ENCODE results near the gene PVALB. TPM values are rescaled to one million over a fixed set of nuclear protein-coding genes. Genes with fewer than 3 reads are reported as not detected.

The PVALB gene
- total RNA-seq, 2 experiments from 2014 or later: not detected

- POLR2A ChIA-PET: no interaction called here
- CTCF ChIA-PET: interaction anchor here (0.6 to 2.8 kb wide), 8 partner anchors 10 to 955 kb away, joined by 3 to 23 read pairs (median 4); partner anchors contain the start of genes GCAT and IFT27
Observed at GRCh38 chr22:36852056-36852973, 35.5 kb upstream of the PVALB start.

- ChIA-PET CTCF (interaction anchor here (1.4 kb wide), 1 partner anchor 66 kb away, joined by 3 read pairs; no protein-coding TSS in a partner anchor), POLR2A (no interaction called here)
Observed at GRCh38 chr22:36850682-36851081, 33.8 kb upstream of the PVALB start.

- POLR2A ChIA-PET: no interaction called here
- CTCF ChIA-PET: interaction anchor here (1.4 kb wide), 1 partner anchor 65 kb away, joined by 3 read pairs; no protein-coding TSS in a partner anchor
Observed at GRCh38 chr22:36850056-36850455, 33.2 kb upstream of the PVALB start.

- ChIA-PET POLR2A (no interaction called here), CTCF (interaction anchor here (1.9 kb wide), 1 partner anchor 9 kb away, joined by 9 read pairs; no protein-coding TSS in a partner anchor)
Observed at GRCh38 chr22:36846949-36847348, 30.1 kb upstream of the PVALB start.

GRCh38 chr22:36846271-36846670 is 29.4 kb upstream of the PVALB start:
- POLR2A ChIA-PET: no interaction called here
- CTCF ChIA-PET: interaction anchor here (1.9 kb wide), 1 partner anchor 10 kb away, joined by 9 read pairs; no protein-coding TSS in a partner anchor

- POLR2A ChIA-PET: no interaction called here
Observed at GRCh38 chr22:36840106-36840505, 23.3 kb upstream of the PVALB start.

GRCh38 chr22:36839356-36840073 is 22.7 kb upstream of the PVALB start:
- ChIA-PET CTCF (interaction anchor here (0.7 kb wide), 2 partner anchors 67 to 463 kb away, joined by 3 to 4 read pairs; no protein-coding TSS in a partner anchor), POLR2A (no interaction called here)

More at GRCh38 chr22:36840106-36840505, 23.3 kb upstream of the PVALB start:
- CTCF ChIA-PET: no interaction called here

GRCh38 chr22:36838119-36839030 is 21.5 kb upstream of the PVALB start:
- POLR2A ChIA-PET: no interaction called here
- CTCF ChIA-PET: interaction anchor here (0.7 kb wide), 1 partner anchor 368 kb away, joined by 3 read pairs; no protein-coding TSS in a partner anchor

GRCh38 chr22:36835903-36836302 is 19.1 kb upstream of the PVALB start:
- ChIA-PET POLR2A (no interaction called here), CTCF (interaction anchor here (0.7 to 1.7 kb wide), 3 partner anchors 24 to 859 kb away, joined by 3 read pairs; partner anchors contain the start of gene NCF4)

- ChIA-PET POLR2A (no interaction called here), CTCF (no interaction called here)
Observed at GRCh38 chr22:36833073-36833472, 16.2 kb upstream of the PVALB start.

- ChIA-PET CTCF (interaction anchor here (0.6 to 1.2 kb wide), 2 partner anchors 24 to 156 kb away, joined by 3 to 4 read pairs; no protein-coding TSS in a partner anchor), POLR2A (no interaction called here)
Observed at GRCh38 chr22:36831717-36832116, 14.9 kb upstream of the PVALB start.

GRCh38 chr22:36831206-36831605 is 14.4 kb upstream of the PVALB start:
- ChIA-PET CTCF (interaction anchor here (0.6 to 1.2 kb wide), 2 partner anchors 25 to 156 kb away, joined by 3 to 4 read pairs; no protein-coding TSS in a partner anchor), POLR2A (no interaction called here)

- ChIA-PET POLR2A (no interaction called here), CTCF (no interaction called here)
Observed at GRCh38 chr22:36830601-36831000, 13.8 kb upstream of the PVALB start.

GRCh38 chr22:36829370-36830002 is 12.7 kb upstream of the PVALB start:
- ChIA-PET POLR2A (no interaction called here), CTCF (no interaction called here)

- CTCF ChIA-PET: no interaction called here
- POLR2A ChIA-PET: interaction anchor here (0.6 kb wide), 1 partner anchor 1316 kb away, joined by 6 read pairs; no protein-coding TSS in a partner anchor
Observed at GRCh38 chr22:36828815-36829214, 12.0 kb upstream of the PVALB start.

GRCh38 chr22:36826262-36826661 is 9.4 kb upstream of the PVALB start:
- CTCF ChIA-PET: interaction anchor here (1.4 kb wide), 1 partner anchor 30 kb away, joined by 4 read pairs; no protein-coding TSS in a partner anchor
- POLR2A ChIA-PET: no interaction called here

GRCh38 chr22:36824655-36825054 is 7.8 kb upstream of the PVALB start:
- ChIA-PET POLR2A (no interaction called here), CTCF (no interaction called here)

- ChIA-PET CTCF (interaction anchor here (1.2 kb wide), 1 partner anchor 33 kb away, joined by 4 read pairs; no protein-coding TSS in a partner anchor), POLR2A (no interaction called here)
Observed at GRCh38 chr22:36823186-36823839, 6.5 kb upstream of the PVALB start.

Measured in activated CD8-positive, alpha-beta memory T cell treated with anti-CD3 and anti-CD28 coated beads for 36 hours (primary cell).